GM19025 (cell line): ENCODE measurements around the gene TUBB4A.
"Not testable (repeated sequence)": the region's sequence is repeated elsewhere in the genome, so short reads cannot be mapped to it uniquely, and the experiment has no call there.

Source experiments
- ATAC-seq: cut with Tn5 transposase; IDR thresholded peaks from one replicate; pipeline ENCODE4 v1.9.1; 2021; ENCODE audit warnings: mild to moderate bottlenecking, low read depth, moderate library complexity; ENCODE audit not compliant: unreplicated experiment

TUBB4A gene

GRCh38 chr19:6501740-6502648 is at the start of gene TUBB4A:
TSS of gene TUBB4A (minus strand) at chr19:6502309. CDS start at chr19:6502212, 97 bp downstream.
- ATAC-seq = no peak

- no peak for ATAC-seq
Measured at GRCh38 chr19:6551091-6551490, 49.0 kb upstream of the TUBB4A start.

- not testable (repeated sequence) for ATAC-seq
Measured at GRCh38 chr19:6550679-6551078, 48.6 kb upstream of the TUBB4A start.

GRCh38 chr19:6543866-6544347 is 41.8 kb upstream of the TUBB4A start:
- no peak for ATAC-seq

GRCh38 chr19:6540918-6541689 is 39.0 kb upstream of the TUBB4A start:
- ATAC-seq = no peak

GRCh38 chr19:6539514-6539913 is 37.4 kb upstream of the TUBB4A start:
- no peak for ATAC-seq

GRCh38 chr19:6535558-6536137 is 33.5 kb upstream of the TUBB4A start:
- no peak for ATAC-seq

- no peak for ATAC-seq
Measured at GRCh38 chr19:6534451-6535093, 32.5 kb upstream of the TUBB4A start.

GRCh38 chr19:6533746-6534418 is 31.8 kb upstream of the TUBB4A start:
- no peak for ATAC-seq

GRCh38 chr19:6533000-6533328 is 30.9 kb upstream of the TUBB4A start:
- ATAC-seq = no peak

- ATAC-seq = no peak
Measured at GRCh38 chr19:6532244-6532999, 30.3 kb upstream of the TUBB4A start.

- ATAC-seq = no peak
Measured at GRCh38 chr19:6531956-6532243, 29.8 kb upstream of the TUBB4A start.

GRCh38 chr19:6531163-6531955 is 29.2 kb upstream of the TUBB4A start:
- ATAC-seq = peak; percentile 3

- peak; percentile 28 for ATAC-seq
Measured at GRCh38 chr19:6530386-6531162, 28.5 kb upstream of the TUBB4A start, which contains the start of gene TNFSF9. TSS of gene TNFSF9 (plus strand) at chr19:6531026. CDS start at chr19:6531037, 11 bp downstream.

GRCh38 chr19:6529937-6530385 is 27.9 kb upstream of the TUBB4A start:
- no peak for ATAC-seq

GRCh38 chr19:6529351-6529750 is 27.2 kb upstream of the TUBB4A start:
- no peak for ATAC-seq

- ATAC-seq = no peak
Measured at GRCh38 chr19:6528544-6529121, 26.5 kb upstream of the TUBB4A start.
